Hepatocyte (in vitro differentiated cells): ENCODE measurements around the gene PARP1.

Experiments
- EZH2 ChIP-seq: fragments of 200-600 bp; sonication (generic); IDR thresholded peaks from 2 replicates; pipeline ENCODE4 v1.6.1; 2016; ENCODE audit warnings: antibody characterized with exemption, mild to moderate bottlenecking, borderline replicate concordance
- TF ChIP-seq, protein P1 (sequence below): fragments of 200-600 bp; sonication (generic); IDR thresholded peaks from 2 replicates; pipeline ENCODE4 v1.5.1; 2016; ENCODE audit warnings: antibody characterized with exemption, mild to moderate bottlenecking; ENCODE audit not compliant: poor library complexity

DNA sequence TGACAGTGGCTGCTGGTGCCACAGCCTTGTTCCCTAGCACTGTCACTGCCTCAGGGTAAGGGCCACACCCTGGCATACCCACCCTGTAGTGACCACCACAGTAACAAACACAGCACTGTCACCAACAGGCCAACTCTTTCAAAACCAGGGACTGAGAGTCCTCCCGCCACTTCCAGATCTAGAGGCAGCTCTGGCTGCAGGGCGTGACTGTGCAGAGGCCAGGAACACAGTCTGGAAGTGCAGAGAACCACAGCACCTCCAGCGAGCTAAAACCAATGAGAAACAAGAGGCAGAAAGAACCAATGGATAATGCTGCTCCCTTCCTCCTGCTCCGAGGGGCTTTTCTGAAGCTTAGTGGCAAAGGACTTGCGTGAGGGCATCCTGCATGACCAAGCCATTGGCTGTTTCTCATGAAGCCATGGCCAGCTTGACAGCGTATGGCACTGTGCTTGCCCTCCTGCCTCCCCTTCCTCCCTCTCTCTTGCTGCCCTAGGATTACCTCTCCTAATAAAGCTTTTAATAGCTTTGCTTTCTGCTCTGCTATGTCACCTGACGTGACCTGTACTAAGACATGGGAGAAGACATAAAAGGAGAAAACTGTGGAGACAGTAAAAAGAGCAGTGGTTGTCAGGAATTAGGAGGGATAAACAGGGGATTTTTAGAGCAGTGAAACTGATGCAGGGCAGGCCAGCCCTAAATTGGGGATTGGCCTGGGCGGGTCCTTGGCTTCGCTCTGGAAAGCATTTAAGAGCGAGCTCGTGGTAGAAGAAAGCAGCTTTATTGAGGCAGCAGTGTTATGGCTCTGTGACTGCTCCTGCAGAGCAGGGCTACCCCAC, 7.2 kb downstream of the PARP1 start:
- TF ChIP-seq, protein P1, sequence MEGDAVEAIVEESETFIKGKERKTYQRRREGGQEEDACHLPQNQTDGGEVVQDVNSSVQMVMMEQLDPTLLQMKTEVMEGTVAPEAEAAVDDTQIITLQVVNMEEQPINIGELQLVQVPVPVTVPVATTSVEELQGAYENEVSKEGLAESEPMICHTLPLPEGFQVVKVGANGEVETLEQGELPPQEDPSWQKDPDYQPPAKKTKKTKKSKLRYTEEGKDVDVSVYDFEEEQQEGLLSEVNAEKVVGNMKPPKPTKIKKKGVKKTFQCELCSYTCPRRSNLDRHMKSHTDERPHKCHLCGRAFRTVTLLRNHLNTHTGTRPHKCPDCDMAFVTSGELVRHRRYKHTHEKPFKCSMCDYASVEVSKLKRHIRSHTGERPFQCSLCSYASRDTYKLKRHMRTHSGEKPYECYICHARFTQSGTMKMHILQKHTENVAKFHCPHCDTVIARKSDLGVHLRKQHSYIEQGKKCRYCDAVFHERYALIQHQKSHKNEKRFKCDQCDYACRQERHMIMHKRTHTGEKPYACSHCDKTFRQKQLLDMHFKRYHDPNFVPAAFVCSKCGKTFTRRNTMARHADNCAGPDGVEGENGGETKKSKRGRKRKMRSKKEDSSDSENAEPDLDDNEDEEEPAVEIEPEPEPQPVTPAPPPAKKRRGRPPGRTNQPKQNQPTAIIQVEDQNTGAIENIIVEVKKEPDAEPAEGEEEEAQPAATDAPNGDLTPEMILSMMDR: no peak
- TF ChIP-seq EZH2: no peak
